Activated CD4-positive, alpha-beta T cell treated with anti-CD3 and anti-CD28 coated beads for 36 hours (primary cell): ENCODE data around the gene TTF2. TPM values are rescaled to one million over a fixed set of nuclear protein-coding genes. Genes with fewer than 3 reads are reported as not detected.

Experiments used
- ATAC-seq: fragments of 200-7000 bp; cut with Tn5 transposase; one replicate; pipeline ENCODE4 v1.10.0; 2021; ENCODE audit warnings: mild to moderate bottlenecking, moderate library complexity
- CTCF ChIA-PET: fragments of 350-600 bp; sonication (Branson Sonifier 250); formaldehyde crosslinking; loops from one replicate; lab custom pipeline; 2021; ENCODE audit warnings: antibody characterized with exemption; lab: Charles Lee
- POLR2A ChIA-PET: fragments of 350-600 bp; sonication (Branson Sonifier 250); formaldehyde crosslinking; loops from one replicate; lab custom pipeline; 2021; ENCODE audit warnings: antibody characterized with exemption, inconsistent platforms; lab: Charles Lee
- DNase-seq: peaks from one replicate; pipeline ENCODE4 v3.0.0-alpha.2; 2020
- H3K27ac Mint-ChIP-seq: one replicate; pipeline ENCODE4 v1.8.0; 2021; ENCODE audit warnings: mixed read lengths
- H3K27me3 Mint-ChIP-seq: one replicate; pipeline ENCODE4 v1.8.0; 2021; ENCODE audit warnings: mixed read lengths
- H3K36me3 Mint-ChIP-seq: one replicate; pipeline ENCODE4 v1.8.0; 2021; ENCODE audit warnings: low read depth, mixed read lengths
- H3K4me1 Mint-ChIP-seq: one replicate; pipeline ENCODE4 v1.8.0; 2021; ENCODE audit warnings: mixed read lengths
- H3K4me3 Mint-ChIP-seq: one replicate; pipeline ENCODE4 v1.8.0; 2021; ENCODE audit warnings: mild to moderate bottlenecking, moderate library complexity, mixed read lengths
- H3K9me3 Mint-ChIP-seq: one replicate; pipeline ENCODE4 v1.8.0; 2021; ENCODE audit warnings: low read depth, mixed read lengths
- intact Hi-C, 2 experiments: fragments of 100-400 bp; cut with DNase I in 1 of 2; cut with micrococcal nuclease in 1 of 2; formaldehyde crosslinking; loops; one replicate each; pipeline versions ENCODE4 v1.14.2 to v1.15.1; 2022 to 2024; cut with DNase I, micrococcal nuclease
- total RNA-seq, 2 experiments: library from RNA; stranded (reverse); gene quantifications; one replicate each; pipeline ENCODE4 v1.2.3, GENCODE V29; 2021

TTF2 gene
- total RNA-seq, 2 experiments from 2014 or later, result 99.7 to 108 TPM

GRCh38 chr1:117029685-117030084 is 30.4 kb upstream of the TTF2 start:
- H3K4me3 Mint-ChIP-seq, result no peak overlapping the region
- no peaks in the 10 kb centered on the region for H3K9me3 Mint-ChIP-seq
- POLR2A ChIA-PET, result no interaction called here
- no peak overlapping the region for H3K27ac Mint-ChIP-seq
- ATAC-seq (no peak), DNase-seq (no peak)
- no peaks in the 10 kb centered on the region for H3K36me3 Mint-ChIP-seq
- peaks cover 17% of the 10 kb centered on the region for H3K4me1 Mint-ChIP-seq
- CTCF ChIA-PET, result no interaction called here
- intact Hi-C loops, result no loop called here
- H3K27me3 Mint-ChIP-seq, result no peaks in the 10 kb centered on the region

GRCh38 chr1:117030271-117030877 is 29.8 kb upstream of the TTF2 start:
- H3K36me3 Mint-ChIP-seq, result no peaks in the 10 kb centered on the region
- CTCF ChIA-PET, result no interaction called here
- peak overlapping the region; percentile 15 for H3K27ac Mint-ChIP-seq
- H3K27me3 Mint-ChIP-seq, result no peaks in the 10 kb centered on the region
- intact Hi-C loops, result no loop called here
- POLR2A ChIA-PET, result no interaction called here
- H3K4me1 Mint-ChIP-seq, result peaks cover 17% of the 10 kb centered on the region
- no peak overlapping the region for H3K4me3 Mint-ChIP-seq
- no peaks in the 10 kb centered on the region for H3K9me3 Mint-ChIP-seq
- peak; percentile 51 for ATAC-seq
- DNase-seq, result no peak

- CTCF ChIA-PET, result interaction anchor here (0.5 to 1.3 kb wide), 3 partner anchors 44 to 113 kb away, joined by 3 read pairs; no protein-coding TSS in a partner anchor
- ATAC-seq (no peak), DNase-seq (no peak)
- Mint-ChIP-seq H3K27ac (no peak overlapping the region), H3K9me3 (no peaks in the 10 kb centered on the region), H3K4me1 (peaks cover 17% of the 10 kb centered on the region), H3K4me3 (no peak overlapping the region), H3K27me3 (no peaks in the 10 kb centered on the region), H3K36me3 (no peaks in the 10 kb centered on the region)
- POLR2A ChIA-PET, result no interaction called here
- intact Hi-C loops, result no loop called here
Measured at GRCh38 chr1:117032266-117032665, 27.9 kb upstream of the TTF2 start.

GRCh38 chr1:117032681-117033539 is 27.2 kb upstream of the TTF2 start:
- Mint-ChIP-seq H3K36me3 (no peaks in the 10 kb centered on the region), H3K4me3 (no peak overlapping the region), H3K4me1 (peaks cover 17% of the 10 kb centered on the region), H3K9me3 (no peaks in the 10 kb centered on the region), H3K27me3 (no peaks in the 10 kb centered on the region), H3K27ac (no peak overlapping the region)
- POLR2A ChIA-PET, result no interaction called here
- DNase-seq (no peak), ATAC-seq (no peak)
- CTCF ChIA-PET, result interaction anchor here (1.3 kb wide), 1 partner anchor 87 kb away, joined by 3 read pairs; no protein-coding TSS in a partner anchor
- intact Hi-C loops, result no loop called here

GRCh38 chr1:117033772-117034171 is 26.4 kb upstream of the TTF2 start:
- DNase-seq, result no peak

GRCh38 chr1:117034791-117035290 is 25.3 kb upstream of the TTF2 start:
- H3K4me3 Mint-ChIP-seq, result no peak overlapping the region
- ChIA-PET POLR2A (no interaction called here), CTCF (no interaction called here)
- no peaks in the 10 kb centered on the region for H3K9me3 Mint-ChIP-seq
- H3K36me3 Mint-ChIP-seq, result no peaks in the 10 kb centered on the region
- DNase-seq (no peak), ATAC-seq (no peak)
- H3K27ac Mint-ChIP-seq, result no peak overlapping the region
- no peaks in the 10 kb centered on the region for H3K27me3 Mint-ChIP-seq
- intact Hi-C loops, result no loop called here
- H3K4me1 Mint-ChIP-seq, result peaks cover 17% of the 10 kb centered on the region

More at GRCh38 chr1:117033772-117034171, 26.4 kb upstream of the TTF2 start:
- H3K27me3 Mint-ChIP-seq, result no peaks in the 10 kb centered on the region
- ATAC-seq, result no peak
- CTCF ChIA-PET, result interaction anchor here (0.6 kb wide), 1 partner anchor 23 kb away, joined by 4 read pairs; no protein-coding TSS in a partner anchor
- H3K27ac Mint-ChIP-seq, result no peak overlapping the region
- peaks cover 17% of the 10 kb centered on the region for H3K4me1 Mint-ChIP-seq
- intact Hi-C loops, result no loop called here
- POLR2A ChIA-PET, result no interaction called here
- no peak overlapping the region for H3K4me3 Mint-ChIP-seq
- no peaks in the 10 kb centered on the region for H3K36me3 Mint-ChIP-seq
- H3K9me3 Mint-ChIP-seq, result no peaks in the 10 kb centered on the region

- H3K4me3 Mint-ChIP-seq, result no peak overlapping the region
- POLR2A ChIA-PET, result no interaction called here
- ATAC-seq (no peak), DNase-seq (no peak)
- H3K36me3 Mint-ChIP-seq, result no peaks in the 10 kb centered on the region
- no peaks in the 10 kb centered on the region for H3K9me3 Mint-ChIP-seq
- no peaks in the 10 kb centered on the region for H3K27me3 Mint-ChIP-seq
- no peak overlapping the region for H3K27ac Mint-ChIP-seq
- H3K4me1 Mint-ChIP-seq, result peaks cover 6% of the 10 kb centered on the region
- intact Hi-C loops, result no loop called here
- CTCF ChIA-PET, result no interaction called here
Measured at GRCh38 chr1:117036018-117036461, 24.1 kb upstream of the TTF2 start.

GRCh38 chr1:117037802-117038201 is 22.3 kb upstream of the TTF2 start:
- ATAC-seq, result no peak
- no peak overlapping the region for H3K4me3 Mint-ChIP-seq
- no peaks in the 10 kb centered on the region for H3K27me3 Mint-ChIP-seq
- no peaks in the 10 kb centered on the region for H3K9me3 Mint-ChIP-seq
- CTCF ChIA-PET, result interaction anchor here (0.5 to 1.4 kb wide), 3 partner anchors 11 to 442 kb away, joined by 3 read pairs; no protein-coding TSS in a partner anchor
- DNase-seq, result no peak
- intact Hi-C loops, result no loop called here
- H3K27ac Mint-ChIP-seq, result no peak overlapping the region
- peaks cover 5% of the 10 kb centered on the region for H3K4me1 Mint-ChIP-seq
- H3K36me3 Mint-ChIP-seq, result no peaks in the 10 kb centered on the region
- POLR2A ChIA-PET, result no interaction called here

- Mint-ChIP-seq H3K27ac (no peak overlapping the region), H3K36me3 (no peaks in the 10 kb centered on the region), H3K9me3 (no peaks in the 10 kb centered on the region), H3K4me1 (peaks cover 1% of the 10 kb centered on the region), H3K27me3 (no peaks in the 10 kb centered on the region), H3K4me3 (no peak overlapping the region)
- no peak for DNase-seq
- intact Hi-C loops, result no loop called here
- ChIA-PET CTCF (interaction anchor here (0.5 to 1.4 kb wide), 3 partner anchors 11 to 442 kb away, joined by 3 read pairs; no protein-coding TSS in a partner anchor), POLR2A (no interaction called here)
- ATAC-seq, result no peak
Measured at GRCh38 chr1:117038236-117038635, 21.9 kb upstream of the TTF2 start.

GRCh38 chr1:117044217-117044616 is 15.9 kb upstream of the TTF2 start:
- ATAC-seq, result no peak
- H3K9me3 Mint-ChIP-seq, result no peaks in the 10 kb centered on the region
- POLR2A ChIA-PET, result no interaction called here
- peaks cover 12% of the 10 kb centered on the region for H3K4me1 Mint-ChIP-seq
- peaks cover 7% of the 10 kb centered on the region for H3K36me3 Mint-ChIP-seq
- H3K27ac Mint-ChIP-seq, result no peak overlapping the region
- H3K27me3 Mint-ChIP-seq, result no peaks in the 10 kb centered on the region
- CTCF ChIA-PET, result interaction anchor here (1.1 to 1.4 kb wide), 2 partner anchors 25 to 319 kb away, joined by 3 to 5 read pairs; no protein-coding TSS in a partner anchor
- DNase-seq, result no peak
- intact Hi-C loops, result no loop called here
- H3K4me3 Mint-ChIP-seq, result no peak overlapping the region

GRCh38 chr1:117045644-117046043 is 14.5 kb upstream of the TTF2 start:
- Mint-ChIP-seq H3K9me3 (no peaks in the 10 kb centered on the region), H3K4me1 (peaks cover 27% of the 10 kb centered on the region), H3K27ac (no peak overlapping the region), H3K27me3 (no peaks in the 10 kb centered on the region), H3K4me3 (no peak overlapping the region), H3K36me3 (peaks cover 7% of the 10 kb centered on the region)
- ATAC-seq (no peak), DNase-seq (no peak)
- intact Hi-C loops, result no loop called here
- ChIA-PET POLR2A (no interaction called here), CTCF (interaction anchor here (1.0 to 2.0 kb wide), 3 partner anchors 11 to 471 kb away, joined by 3 to 4 read pairs (median 4); no protein-coding TSS in a partner anchor)
